Femur (tissue), 1 donor: ENCODE data around the gene CDH23.
A peak's percentile ranks its signal among the peaks of the same experiment; 100 is the strongest.

ENCODE experiments used
- DNase-seq: peaks from one replicate; pipeline ENCODE4 v3.0.0-alpha.2; 2017

Gene CDH23

DNA sequence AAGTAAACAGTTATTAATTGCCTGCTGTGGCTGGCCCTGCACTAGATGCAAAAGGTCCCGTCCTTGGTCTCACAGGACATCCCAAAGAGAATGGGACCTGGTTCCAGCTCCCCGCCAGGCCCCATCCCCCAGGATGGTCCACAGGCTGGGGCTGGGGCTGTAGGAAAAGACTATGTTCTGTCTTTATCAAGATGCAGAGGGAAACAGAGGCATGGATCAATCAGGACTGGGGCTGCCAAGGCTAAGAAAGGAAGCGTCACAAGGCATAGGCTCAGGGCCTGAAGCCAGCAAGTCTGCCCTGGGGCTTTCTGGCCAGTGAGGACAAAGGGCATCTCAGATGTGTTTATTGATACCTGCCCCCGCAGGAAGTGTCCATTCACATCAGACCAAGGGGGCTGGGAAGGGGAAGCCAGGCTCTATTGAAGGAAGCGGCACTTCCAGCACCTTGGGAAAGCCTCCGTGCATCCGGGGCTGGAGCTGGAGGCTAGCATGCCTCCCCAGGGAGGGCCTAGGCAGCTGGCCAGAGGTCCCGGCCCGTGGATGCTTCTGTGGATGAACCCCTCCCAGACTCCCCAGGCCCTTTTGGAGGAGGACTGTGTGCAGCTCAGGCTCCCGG, 370.8 kb downstream of the CDH23 start:
- DNase-seq, result peak; percentile 52

DNA sequence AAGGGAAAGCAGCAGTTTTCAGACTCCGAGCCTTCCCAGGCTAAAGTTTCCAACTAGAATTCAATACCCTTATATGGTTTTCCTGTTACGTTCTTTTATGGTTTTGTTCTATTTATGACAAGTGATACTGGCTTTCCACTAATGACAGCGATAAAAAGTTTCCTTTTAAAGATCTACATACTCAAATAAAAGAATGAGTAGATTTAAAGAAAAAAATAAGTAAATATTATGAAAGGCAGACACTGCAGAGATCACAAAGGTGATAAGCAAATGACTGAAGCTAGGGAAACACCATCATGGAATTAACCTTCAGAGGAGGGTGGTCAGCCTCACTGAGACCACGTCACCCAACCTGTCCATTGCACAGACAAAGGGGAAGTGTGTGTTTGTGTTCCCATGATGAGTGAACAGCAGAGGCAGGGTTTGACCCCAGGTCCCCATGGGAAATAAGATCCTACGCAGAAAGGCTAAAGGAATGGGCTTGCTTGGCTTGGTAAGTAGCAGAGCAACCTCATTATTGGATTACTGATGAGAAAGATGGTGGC, 372.6 kb downstream of the CDH23 start:
- DNase-seq, result no peak

GRCh38 chr10:71770255-71770654, 373.5 kb downstream of the CDH23 start:
- no peak for DNase-seq

DNA sequence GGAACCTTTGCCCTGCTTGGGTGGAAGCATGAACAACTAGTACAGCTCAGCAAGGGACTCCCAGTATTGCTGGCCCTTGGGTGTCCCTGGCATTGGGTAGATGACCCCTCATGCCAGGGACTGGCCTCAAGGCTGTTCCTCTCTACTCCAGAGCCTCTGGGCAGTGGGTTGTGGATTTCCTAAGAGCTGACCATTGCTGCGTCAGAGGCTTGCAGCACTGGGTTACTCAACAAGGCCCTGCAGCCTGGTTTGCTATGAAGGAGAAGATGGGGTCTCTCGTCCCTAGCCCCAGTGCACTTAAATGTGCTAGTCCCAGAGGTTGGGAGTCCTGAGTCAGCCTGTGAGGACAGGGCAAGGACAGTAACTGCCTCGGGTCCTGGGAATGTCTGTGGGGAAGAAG, 374.1 kb downstream of the CDH23 start:
- no peak for DNase-seq

DNA sequence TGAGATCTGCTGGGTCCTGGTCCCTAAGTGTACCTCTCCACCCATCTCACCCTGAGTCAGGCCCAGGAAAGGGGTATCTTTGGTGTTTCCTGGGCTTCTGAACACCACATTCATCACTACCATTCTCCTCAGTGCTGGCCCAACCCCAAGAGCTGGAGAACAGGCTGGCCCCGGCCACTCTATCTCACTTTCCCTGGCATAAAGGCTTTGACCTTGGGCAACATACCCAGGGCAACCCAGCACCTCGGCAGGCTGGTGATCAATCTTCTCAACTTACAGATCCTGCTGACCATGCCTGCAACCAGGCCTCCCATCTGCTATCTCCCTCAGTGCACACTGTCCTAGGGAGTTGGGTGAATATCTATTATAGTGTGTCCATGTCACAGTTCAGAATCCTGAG, 374.5 kb downstream of the CDH23 start:
- no peak for DNase-seq

DNA sequence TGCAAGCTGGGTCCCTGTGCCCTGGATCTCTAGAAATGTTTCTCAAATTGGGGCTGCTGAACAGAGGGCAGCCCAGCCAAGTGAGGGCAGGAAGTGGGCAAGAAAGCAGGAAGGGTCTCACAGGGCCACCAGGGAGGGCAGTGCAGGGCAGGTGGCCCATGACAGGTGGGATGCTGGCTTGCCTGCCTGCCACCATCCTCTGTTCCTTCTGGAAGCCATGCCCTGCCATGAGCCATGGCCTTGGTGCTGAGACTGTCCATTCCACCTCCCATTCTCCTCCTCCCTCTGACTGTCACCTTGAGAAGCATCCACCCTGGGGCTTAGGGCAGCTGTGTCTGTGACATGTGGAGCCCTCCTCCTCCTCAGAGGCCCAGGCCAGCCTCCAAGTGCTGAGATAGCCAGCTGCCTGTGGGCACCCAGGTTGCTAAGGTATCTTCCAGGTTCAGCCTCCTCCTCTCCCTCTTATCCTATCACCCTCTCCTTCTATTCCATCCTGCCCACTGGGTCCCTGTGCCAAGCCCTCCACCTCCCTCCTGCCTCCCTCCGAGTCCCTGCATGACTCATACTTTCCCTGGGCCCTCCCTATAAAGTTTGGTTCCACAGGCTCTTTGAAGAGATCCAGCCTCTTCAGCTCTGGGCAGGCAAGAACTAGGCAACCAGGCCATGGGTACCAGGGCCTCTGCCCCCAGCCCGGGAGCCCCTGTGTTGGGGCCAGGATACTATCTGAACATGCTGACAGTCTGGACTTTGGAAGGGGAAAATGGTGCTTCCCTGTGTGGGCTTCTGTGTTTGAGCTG, 375.3 kb downstream of the CDH23 start:
- DNase-seq, result no peak

DNA sequence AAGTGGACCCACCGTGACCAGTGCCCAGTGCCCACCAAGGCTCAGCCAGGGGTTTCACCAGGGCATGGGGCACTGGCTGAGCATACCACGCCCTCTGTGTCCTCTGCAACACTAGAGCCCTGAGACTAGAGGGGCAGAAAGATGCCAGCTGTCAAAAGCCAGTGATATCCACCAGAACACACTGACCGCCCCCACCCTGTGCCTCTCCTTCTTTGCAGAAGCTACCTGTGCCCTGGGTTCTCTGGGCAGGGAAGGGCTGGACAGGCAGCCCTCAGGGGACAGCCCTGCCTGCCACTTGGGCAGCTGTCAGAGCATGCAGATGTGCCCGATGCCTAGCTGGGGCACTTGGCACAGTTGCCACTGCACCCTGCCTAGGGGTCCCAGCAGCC, 376.1 kb downstream of the CDH23 start:
- no peak for DNase-seq

DNA sequence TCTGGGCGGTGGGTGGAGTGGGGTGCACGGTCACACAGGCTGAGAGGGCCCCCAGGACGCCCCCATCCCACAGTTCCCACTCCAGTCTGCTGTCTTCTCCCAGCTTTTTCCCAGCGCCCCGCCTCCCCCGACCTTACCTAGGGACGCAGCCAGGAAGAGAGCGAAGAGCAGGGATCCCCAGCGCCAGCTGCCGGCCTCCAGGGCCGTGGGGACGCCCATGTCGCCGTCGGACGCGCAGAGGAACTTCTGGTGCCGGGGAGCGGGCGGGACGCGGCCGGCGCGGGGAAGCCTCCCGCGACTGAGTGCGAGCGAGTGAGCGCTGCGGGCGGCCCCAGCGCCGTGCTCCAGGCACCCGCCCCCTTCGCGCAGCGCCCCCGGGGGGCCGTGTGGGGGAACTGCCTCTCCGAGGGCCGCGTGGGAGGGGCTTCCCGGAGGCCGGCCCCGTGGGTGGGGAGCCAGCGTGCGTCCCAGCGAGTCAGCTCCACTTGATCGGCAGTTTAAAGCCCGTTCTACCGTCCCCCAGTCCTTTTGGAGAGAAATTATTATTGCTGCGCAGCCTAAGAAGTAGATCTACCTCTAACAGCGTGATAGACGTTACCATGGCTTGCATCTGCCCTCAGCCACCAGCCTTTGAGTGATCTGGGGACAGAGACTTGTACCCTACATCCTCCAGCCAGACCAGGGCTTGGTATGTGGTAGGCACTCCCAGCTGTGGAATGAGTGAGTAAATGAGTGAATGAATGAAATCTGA, 376.7 kb downstream of the CDH23 start, which contains the start of gene VSIR:
VSIR (minus strand) TSS at position 300 of the 751 bp plus-strand sequence; CDS start at position 219, 81 bp downstream.
- DNase-seq, result peak; percentile 92

DNA sequence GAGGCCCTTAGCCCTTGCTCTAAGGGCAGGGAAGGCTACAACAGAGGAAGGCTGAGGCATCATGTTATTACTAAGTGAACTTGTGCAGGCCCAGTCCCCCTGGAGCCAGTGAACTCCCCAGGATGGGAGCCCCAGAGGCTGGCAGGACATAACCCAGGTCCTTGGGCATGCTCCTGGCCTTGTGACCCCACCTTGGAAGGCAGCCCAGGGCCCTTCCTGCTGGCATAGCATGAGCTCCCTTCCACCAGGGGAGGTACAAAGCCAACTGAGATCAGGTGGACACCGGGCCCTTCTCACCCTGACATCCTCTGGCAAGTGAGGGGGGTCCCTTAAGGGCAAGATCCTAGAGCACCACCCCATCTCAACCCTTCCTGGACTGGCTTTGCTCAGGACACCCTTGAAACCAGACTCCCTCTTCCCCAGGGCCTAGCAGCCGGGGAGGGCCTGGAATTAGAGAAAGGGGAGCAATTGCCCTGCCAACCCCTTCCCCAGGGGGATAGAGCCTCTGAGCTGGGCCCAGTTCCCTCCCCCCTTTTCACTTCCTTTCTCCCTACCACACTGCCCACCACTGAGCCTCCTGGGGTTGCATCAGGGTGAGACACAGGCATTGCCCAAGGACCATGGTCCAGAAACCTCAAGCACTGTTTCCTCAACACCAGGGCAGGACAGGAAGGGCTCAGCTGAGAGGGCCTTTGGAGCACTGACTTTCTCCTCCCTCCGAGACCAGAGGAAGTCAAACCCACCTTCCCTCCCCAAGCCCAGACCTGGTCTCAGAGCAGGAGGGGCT, 378.4 kb downstream of the CDH23 start:
- DNase-seq, result peak; percentile 68

DNA sequence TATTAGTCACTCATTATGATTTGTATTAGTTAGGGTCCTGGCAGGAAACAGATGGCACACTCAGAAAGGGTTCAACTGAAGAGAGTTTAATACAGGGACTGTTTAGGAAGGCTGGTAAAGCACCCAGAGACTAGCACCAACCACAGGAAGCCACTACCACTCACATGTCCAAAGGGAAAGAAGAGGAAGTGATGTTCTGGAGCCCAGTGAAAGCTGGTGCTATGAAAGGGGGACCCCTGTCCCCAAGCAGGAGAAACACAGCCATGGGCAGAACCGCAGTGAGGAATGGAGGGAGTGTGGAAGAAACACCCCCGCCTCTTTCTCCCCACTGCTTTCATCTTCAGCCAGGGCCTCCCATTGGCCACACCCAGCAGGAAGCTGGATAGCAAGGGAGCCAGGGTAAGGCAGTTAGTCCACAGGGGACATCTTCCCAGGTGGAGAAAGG, 379.8 kb downstream of the CDH23 start:
- DNase-seq, result no peak

GRCh38 chr10:71777213-71777985, 380.7 kb downstream of the CDH23 start:
- DNase-seq, result no peak

GRCh38 chr10:71778071-71778825, 381.5 kb downstream of the CDH23 start:
- no peak for DNase-seq

- no peak for DNase-seq
These were observed 382.9 kb downstream of the CDH23 start for GRCh38 chr10:71779641-71780040.

GRCh38 chr10:71780156-71780555, 383.4 kb downstream of the CDH23 start:
- DNase-seq, result no peak

- no peak for DNase-seq
These were observed 384.0 kb downstream of the CDH23 start for GRCh38 chr10:71780719-71781118.

DNA sequence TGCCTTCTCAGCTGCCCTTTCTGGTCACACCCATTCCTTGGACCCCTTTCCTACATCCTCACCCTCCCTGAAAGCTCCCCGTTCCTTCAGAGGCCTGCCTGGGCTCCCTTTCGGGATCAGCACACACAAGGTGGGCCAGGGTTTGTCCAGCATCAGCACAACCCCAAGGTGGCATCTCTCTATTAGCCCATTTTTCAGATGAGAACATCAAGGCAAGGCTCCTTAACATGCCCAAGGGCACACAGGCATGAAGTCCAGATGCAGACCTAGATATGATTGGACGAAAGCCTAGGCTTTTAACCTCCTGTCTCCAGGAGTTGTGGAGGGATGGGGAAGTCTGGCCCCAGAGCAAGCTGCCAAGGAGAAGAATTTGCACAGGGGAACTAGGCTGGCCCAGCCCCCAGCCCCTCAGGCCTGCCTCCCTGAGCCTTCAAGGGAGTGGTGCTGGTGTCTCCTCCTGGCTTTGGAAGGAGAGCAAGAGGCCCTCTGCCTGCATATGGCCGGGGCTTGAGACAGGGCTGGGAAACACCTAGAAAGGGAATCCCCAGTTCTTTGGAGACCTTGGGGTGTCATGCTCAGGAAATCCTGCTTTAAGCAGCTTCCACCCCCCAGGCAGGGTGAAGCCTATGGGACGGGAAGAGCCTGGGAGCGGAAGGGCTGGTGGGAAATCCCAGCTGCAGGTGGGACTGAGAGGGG, 385.6 kb downstream of the CDH23 start:
- DNase-seq, result no peak

- DNase-seq, result no peak
These were observed 386.3 kb downstream of the CDH23 start for GRCh38 chr10:71782917-71783490.

DNA sequence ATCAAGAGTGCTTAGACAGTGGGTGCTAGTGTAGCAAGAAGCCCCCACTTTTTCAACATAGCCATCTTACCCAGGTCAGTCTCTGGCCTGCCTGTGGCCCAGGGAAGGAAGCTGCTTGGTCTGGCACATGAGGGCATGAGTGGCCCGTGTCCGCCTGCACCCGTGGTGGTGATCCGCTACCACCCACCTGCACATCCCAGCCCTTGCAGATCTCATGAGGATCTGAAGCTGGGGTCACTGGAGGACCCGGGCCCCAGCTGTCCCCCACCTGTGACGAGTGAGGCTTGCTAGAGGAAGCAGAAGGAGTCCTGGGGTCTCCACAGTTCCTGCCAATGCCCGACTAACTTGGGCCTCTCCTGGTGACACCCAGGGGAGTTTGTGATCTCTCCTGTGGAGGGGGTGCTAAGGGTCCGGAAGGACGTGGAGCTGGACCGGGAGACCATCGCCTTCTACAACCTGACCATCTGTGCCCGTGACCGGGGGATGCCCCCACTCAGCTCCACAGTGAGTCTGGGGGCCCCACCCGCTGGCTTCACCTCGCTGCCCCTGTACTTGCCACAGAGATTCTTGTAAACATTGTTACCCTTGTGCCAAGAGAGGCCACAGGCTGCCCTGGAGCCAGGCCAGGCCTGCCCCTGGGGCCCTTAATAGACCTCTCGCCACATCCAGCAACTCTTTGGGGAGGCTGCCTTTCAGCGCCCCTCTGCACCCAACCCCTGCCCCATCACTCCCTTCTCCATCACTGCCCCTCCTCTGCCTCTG, 387.4 kb downstream of the CDH23 start:
- no peak for DNase-seq

GRCh38 chr10:71784679-71785272, 388.1 kb downstream of the CDH23 start:
- DNase-seq, result no peak
